Heart left ventricle (tissue), 13 donors: ENCODE data around the gene OR10G2.

Experiments
- CTCF ChIP-seq, 12 donors: fragments of 200-600 bp; sonication (generic) in 4 of 12; IDR thresholded peaks; one replicate each; pipeline versions ENCODE4 v1.5.0 to v1.8.0; 2018 to 2022; ENCODE audit warnings: antibody characterized with exemption in 12 of 12, mild to moderate bottlenecking in 5 of 12
- POLR2A ChIP-seq, 2 donors: fragments of 450-650 bp; IDR thresholded peaks; one replicate each; pipeline ENCODE4 v1.6.1; 2017; ENCODE audit warnings: antibody characterized with exemption in 2 of 2, mild to moderate bottlenecking in 2 of 2, moderate library complexity in 2 of 2
- donor health status: ischemic (EF 13 %, LVEDD 7.1; RV severe dilation, severe dysfunction).
- donor health status: DM: no; HTN: yes; CAD: no.
- donor health status: DM: no; HTN: no; CAD: no.
- donor health status: ischemic (EF 25% LVEDD 6.9; RV normal size, moderate dysfunction).
- donor health status: ischemic (EF 25% LVEDD 5.7; RV mildly dilated, moderate dysfunction).
- donor health status: ischemic (EF 35%, LVEDD 5.7; RV mildly dilated, moderate dysfunction).
- donor health status: nonischemic (EF 11% LVEDD 7.7; RV severe dilation, severe dysfunction).
- donor health status: DM: yes; HTN: yes; CAD: no.
- donor health status: PGD.
- donor health status: ischemic (EF 29% LVEDD 5.4; RV normal size, mild dysfunction).
- donor health status: nonischemic (EF 23%, LVEDD 6.1; RV moderate dilation, normal function).

DNA sequence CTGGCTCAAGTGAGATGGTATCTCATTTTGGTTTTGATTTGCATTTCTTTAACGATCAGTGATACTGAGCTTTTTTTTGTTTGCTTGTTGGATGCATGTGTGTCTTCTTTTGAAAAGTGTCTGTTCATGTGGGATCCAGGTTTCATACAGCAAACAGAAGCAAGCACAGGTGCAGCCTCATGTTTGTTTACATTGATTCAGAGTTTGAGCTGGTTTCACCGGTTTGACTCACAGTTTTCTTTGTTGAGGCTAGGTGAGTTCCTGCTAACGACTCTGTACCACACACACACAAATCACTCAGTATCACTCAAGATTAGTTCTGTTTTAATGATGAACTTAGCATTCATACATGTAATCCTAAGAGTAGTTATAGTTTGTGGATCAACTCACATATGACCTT is 3.7 kb downstream of the OR10G2 start:
- TF ChIP-seq CTCF (IDR thresholded peaks at IDR 0.05): no peak
- no peak for TF ChIP-seq POLR2A (IDR thresholded peaks at IDR 0.05)
